IPS-18c (cell line): ENCODE results near the gene THYN1.
A peak's percentile ranks its signal among the peaks of the same experiment; 100 is the strongest.
"Not testable (repeated sequence)": the region's sequence is repeated elsewhere in the genome, so short reads cannot be mapped to it uniquely, and the experiment has no call there.

Experiments
- H3K4me3 ChIP-seq: 2 replicates; pipeline ENCODE4 v1.7.0; 2013; ENCODE audit warnings: low read depth, mild to moderate bottlenecking, low read length, moderate library complexity; ENCODE audit not compliant: insufficient read depth
- H3K9me3 ChIP-seq: one replicate; pipeline ENCODE4 v1.6.1; 2013; ENCODE audit warnings: mild to moderate bottlenecking, low read length, moderate library complexity; ENCODE audit not compliant: control insufficient read depth, insufficient read depth

The THYN1 gene

GRCh38 chr11:134253188-134253993, at the start of gene THYN1, which contains the start of gene ACAD8:
Gene THYN1 (minus strand): TSS chr11:134253352. CDS start chr11:134252882, 470 bp downstream.
Gene ACAD8 (plus strand): TSS chr11:134253568. CDS start chr11:134253601, 33 bp downstream.
- Histone ChIP-seq H3K9me3 (no peaks in the 10 kb centered on the region), H3K4me3 (peak within 1 kb of the TSS; percentile 93)

DNA sequence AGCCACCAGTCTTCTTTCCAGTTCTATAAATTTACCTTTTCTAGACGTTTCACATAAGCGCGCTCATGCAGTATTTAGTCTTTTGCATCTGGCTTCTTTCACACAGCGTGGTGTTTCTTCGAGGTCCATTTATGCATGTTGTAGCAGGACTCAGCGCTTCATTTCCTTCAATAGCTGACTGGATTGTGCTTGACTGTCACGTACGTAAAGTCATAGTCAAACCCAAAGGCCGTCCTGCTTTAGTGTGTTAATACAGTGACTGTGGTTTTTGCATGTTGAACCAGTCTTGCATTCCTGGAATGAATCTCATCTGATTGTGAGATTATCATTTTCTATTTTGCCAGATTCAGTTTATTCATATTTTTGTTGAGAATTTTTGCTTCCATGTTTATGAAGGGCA, 41.5 kb upstream of the THYN1 start:
- H3K4me3 ChIP-seq: no peak overlapping the region
- H3K9me3 ChIP-seq: no peaks in the 10 kb centered on the region

GRCh38 chr11:134293119-134294113, 40.3 kb upstream of the THYN1 start:
- H3K9me3 ChIP-seq: no peaks in the 10 kb centered on the region
- no peak overlapping the region for H3K4me3 ChIP-seq

DNA sequence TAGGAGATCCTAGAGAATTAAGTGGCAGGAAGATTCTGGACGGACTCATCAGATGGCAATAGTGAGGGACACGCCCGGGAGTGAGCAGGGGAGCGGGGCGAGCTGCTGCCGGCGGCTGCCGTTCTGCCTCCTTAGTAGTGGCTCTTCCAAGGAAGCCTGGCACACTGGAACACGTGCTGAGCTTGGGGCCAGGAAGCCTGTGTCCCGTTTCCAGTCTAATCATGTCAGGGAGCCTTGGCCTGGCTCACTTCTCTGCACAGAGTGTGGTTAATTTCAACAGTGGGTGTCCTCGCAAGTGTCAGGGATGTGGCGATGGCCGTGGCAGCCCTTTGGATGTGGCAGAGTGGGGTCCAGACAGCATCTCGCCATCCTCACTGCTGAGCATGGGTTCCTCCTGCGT, 39.5 kb upstream of the THYN1 start:
- H3K4me3 ChIP-seq: no peak overlapping the region

DNA sequence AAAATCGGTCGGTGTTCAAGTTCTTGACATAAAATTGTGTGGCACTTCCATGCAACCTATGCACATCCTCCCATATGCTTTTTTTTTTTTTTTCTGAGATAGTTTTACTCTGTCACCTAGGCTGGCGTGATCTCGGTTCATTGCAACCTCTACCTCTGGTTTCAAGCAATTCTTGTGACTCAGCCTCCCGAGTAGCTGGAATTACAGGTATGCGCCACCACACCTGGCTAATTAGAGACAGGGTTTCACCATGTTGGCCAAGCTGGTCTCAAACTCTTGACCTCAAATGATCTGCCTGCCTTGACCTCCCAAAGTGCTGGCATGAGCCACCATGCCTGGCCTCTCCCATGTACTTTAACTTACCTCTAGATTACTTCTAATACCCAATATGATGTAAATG, 38.0 kb upstream of the THYN1 start:
- Histone ChIP-seq H3K9me3 (no peaks in the 10 kb centered on the region), H3K4me3 (no peak overlapping the region)

More for the DNA sequence above, 39.5 kb upstream of the THYN1 start:
- no peaks in the 10 kb centered on the region for H3K9me3 ChIP-seq

- Histone ChIP-seq H3K4me3 (no peak overlapping the region), H3K9me3 (no peaks in the 10 kb centered on the region)
Measured at GRCh38 chr11:134290646-134291045, 37.5 kb upstream of the THYN1 start.

- Histone ChIP-seq H3K9me3 (no peaks in the 10 kb centered on the region), H3K4me3 (no peak overlapping the region)
Measured at GRCh38 chr11:134289789-134290188, 36.6 kb upstream of the THYN1 start.

GRCh38 chr11:134289167-134289566, 36.0 kb upstream of the THYN1 start:
- Histone ChIP-seq H3K4me3 (no peak overlapping the region), H3K9me3 (no peaks in the 10 kb centered on the region)

DNA sequence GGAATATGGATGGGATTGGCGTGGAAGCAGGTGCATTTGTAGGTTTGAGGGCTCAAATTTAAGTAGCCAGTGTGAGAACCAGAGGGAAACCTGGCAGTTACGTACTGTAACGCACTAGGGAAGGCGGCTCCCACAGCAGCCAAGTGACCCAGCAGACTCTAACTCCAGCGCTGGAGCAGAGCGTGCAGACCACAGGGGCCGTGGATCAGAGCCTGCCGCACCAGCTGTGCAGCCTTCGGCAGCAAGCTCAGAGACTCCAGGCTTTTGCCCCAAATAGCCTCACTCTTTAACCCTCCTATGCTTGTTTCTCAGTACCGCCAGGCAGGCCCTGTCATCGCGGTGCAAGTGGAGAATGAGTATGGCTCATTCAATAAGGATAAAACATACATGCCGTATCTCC, 35.3 kb upstream of the THYN1 start:
- Histone ChIP-seq H3K4me3 (no peak overlapping the region), H3K9me3 (no peaks in the 10 kb centered on the region)

DNA sequence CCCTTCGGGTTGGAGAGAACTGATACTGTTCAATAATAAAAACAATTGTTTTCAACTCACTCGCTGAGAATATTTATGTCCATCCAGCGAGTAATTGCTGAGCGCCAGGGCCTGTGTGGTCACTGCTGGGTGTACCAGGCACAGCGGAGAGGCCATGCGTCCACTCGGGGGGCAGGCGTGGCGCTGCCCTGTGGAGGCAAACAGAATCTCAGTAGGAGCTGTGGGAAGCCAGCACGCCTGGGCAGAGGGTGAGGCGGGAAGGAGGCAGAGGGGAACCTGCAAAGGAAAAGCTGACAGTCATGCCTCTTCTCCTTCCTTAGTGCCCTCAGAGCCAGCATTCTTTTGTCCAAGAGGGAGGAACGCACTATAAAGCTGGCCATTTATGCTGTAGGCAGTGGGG, 34.4 kb upstream of the THYN1 start:
- Histone ChIP-seq H3K9me3 (no peaks in the 10 kb centered on the region), H3K4me3 (no peak overlapping the region)

- not testable (repeated sequence) for H3K9me3 ChIP-seq, H3K4me3 ChIP-seq
Measured at GRCh38 chr11:134284349-134284748, 31.2 kb upstream of the THYN1 start.

- Histone ChIP-seq H3K4me3 (no peak overlapping the region), H3K9me3 (no peaks in the 10 kb centered on the region)
Measured at GRCh38 chr11:134283461-134284230, 30.5 kb upstream of the THYN1 start.

- H3K9me3 ChIP-seq: no peaks in the 10 kb centered on the region
- no peak overlapping the region for H3K4me3 ChIP-seq
Measured at GRCh38 chr11:134282121-134283045, 29.2 kb upstream of the THYN1 start.

GRCh38 chr11:134281635-134282034, 28.5 kb upstream of the THYN1 start:
- not testable (repeated sequence) for H3K9me3 ChIP-seq, H3K4me3 ChIP-seq

DNA sequence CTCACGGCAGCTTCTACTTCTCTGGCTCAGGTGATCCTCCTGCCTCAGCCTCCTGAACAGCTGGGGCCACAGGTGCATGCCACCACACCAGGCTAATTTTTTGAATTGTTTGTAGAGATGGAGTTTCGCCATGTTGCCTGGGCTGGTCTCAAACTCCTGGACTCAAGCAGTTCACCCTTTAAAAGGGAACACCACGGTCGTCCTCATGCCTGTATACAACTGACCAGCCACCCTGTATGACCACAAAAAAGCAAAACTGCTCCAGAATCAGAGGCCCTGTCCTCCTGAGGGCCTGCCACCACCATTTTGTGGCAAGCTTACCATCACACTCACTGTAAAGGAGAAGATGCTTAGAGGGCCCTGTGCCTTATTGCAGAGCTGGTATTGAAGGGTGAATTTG, 25.2 kb upstream of the THYN1 start:
- Histone ChIP-seq H3K9me3 (no peaks in the 10 kb centered on the region), H3K4me3 (no peak overlapping the region)
